Measurements from ENCODE around the gene HSPG2.

HSPG2 gene

GRCh38 chr1:21880619-21880970 lies 56.5 kb downstream of the HSPG2 start:
- TF ChIP-seq ZFX (IDR thresholded peaks at IDR 0.05; ENCODE audit: borderline replicate concordance) (no peak), CTCF (IDR thresholded peaks at IDR 0.05) (no peak)
- H3K27ac ChIP-seq: no peak overlapping the region

DNA sequence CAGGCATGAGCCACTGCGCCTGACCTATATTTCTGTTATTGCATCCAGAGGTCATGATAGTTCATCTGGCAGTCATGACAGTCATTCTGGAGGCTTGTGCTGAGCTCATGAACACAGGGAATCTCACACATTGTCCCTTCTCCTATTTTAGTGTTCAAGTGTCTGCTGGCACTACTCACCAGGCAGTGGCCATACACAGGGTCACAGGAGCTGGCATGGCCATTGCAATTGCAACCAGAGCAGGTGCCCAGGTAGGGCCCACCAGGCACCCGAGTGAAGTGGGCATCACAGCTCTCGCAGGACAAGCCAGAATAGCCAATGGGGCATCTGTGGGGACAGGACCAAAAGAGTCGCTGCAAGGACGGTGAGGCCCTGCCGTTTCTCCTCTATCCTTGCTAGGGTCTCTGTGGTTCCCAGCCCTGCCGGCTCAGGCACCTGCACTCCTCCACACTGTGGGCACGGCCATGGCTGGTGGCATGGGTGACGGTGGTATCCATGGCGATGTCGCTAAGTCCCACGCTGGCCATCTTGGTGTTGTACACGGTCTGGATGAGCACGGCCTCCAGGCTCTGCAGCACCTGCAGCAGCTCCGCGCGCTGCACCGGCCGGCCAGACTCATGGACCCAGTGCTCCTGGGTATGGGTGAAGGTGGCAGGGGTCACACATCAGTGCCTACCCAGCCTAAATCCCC lies 57.0 kb downstream of the HSPG2 start:
- H3K27ac ChIP-seq: no peak overlapping the region
- TF ChIP-seq ZFX (IDR thresholded peaks at IDR 0.05; ENCODE audit: borderline replicate concordance): no peak
- TF ChIP-seq CTCF (IDR thresholded peaks at IDR 0.05): no peak

DNA sequence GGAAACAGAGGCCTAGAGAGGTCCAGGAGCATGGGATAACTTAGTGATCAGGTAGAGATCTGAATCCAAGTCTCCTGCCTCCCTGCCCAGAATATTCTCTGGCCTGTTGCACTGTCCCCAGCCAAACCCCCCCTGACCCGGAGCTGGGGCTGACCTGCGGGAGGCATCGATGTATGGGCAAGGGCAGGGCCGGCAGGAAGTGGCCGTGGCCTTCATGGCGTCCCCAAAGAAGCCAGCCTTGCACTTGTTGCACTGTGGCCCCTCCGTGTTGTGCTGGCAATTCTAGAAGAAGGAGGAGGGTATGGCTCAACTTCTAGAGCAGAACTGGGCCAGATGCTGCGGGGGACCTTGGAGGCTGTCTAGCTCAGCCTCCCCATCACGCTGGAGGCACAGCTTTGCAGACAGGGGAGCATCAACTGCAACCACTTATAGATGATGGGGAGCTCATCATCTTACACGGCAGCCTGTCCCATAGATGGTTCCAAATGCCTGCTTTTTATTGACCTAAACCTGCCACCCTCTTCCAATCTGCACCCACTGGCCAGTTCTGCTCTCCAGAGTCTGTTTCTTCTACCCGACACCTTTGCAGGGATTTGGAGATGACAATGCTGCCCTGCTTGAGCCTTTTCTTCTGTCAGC lies 58.2 kb downstream of the HSPG2 start:
- TF ChIP-seq CTCF (IDR thresholded peaks at IDR 0.05): no peak
- no peak for TF ChIP-seq ZFX (IDR thresholded peaks at IDR 0.05; ENCODE audit: borderline replicate concordance)
- H3K27ac ChIP-seq: no peak overlapping the region

- TF ChIP-seq CTCF (IDR thresholded peaks at IDR 0.05): no peak
- TF ChIP-seq ZFX (IDR thresholded peaks at IDR 0.05; ENCODE audit: borderline replicate concordance): no peak
- no peak overlapping the region for H3K27ac ChIP-seq
Observed at GRCh38 chr1:21878009-21878773, 58.9 kb downstream of the HSPG2 start.

- H3K27ac ChIP-seq: no peak overlapping the region
- TF ChIP-seq ZFX (IDR thresholded peaks at IDR 0.05; ENCODE audit: borderline replicate concordance): no peak
Observed at GRCh38 chr1:21876267-21876666, 60.8 kb downstream of the HSPG2 start.

GRCh38 chr1:21875621-21876063 lies 61.5 kb downstream of the HSPG2 start:
- TF ChIP-seq CTCF (IDR thresholded peaks at IDR 0.05): no peak
- no peak for TF ChIP-seq ZFX (IDR thresholded peaks at IDR 0.05; ENCODE audit: borderline replicate concordance)
- H3K27ac ChIP-seq: no peak overlapping the region

GRCh38 chr1:21874778-21875547 lies 62.1 kb downstream of the HSPG2 start:
- H3K27ac ChIP-seq: no peak overlapping the region
- TF ChIP-seq ZFX (IDR thresholded peaks at IDR 0.05; ENCODE audit: borderline replicate concordance): no peak
- TF ChIP-seq CTCF (IDR thresholded peaks at IDR 0.05): no peak

Data from 22Rv1 (cell line).